CD4-positive, alpha-beta T cell treated with Interleukin-4 for 4 hours (primary cell): ENCODE data around the gene TKT.
A peak's percentile ranks its signal among the peaks of the same experiment; 100 is the strongest.

Source experiments
- DNase-seq: peaks from one replicate; pipeline ENCODE4 v3.0.0-alpha.2; 2020

TKT gene

GRCh38 chr3:53223541-53223966 is 32.3 kb downstream of the TKT start:
- no peak for DNase-seq

GRCh38 chr3:53223025-53223424 is 32.8 kb downstream of the TKT start:
- DNase-seq = no peak

DNA sequence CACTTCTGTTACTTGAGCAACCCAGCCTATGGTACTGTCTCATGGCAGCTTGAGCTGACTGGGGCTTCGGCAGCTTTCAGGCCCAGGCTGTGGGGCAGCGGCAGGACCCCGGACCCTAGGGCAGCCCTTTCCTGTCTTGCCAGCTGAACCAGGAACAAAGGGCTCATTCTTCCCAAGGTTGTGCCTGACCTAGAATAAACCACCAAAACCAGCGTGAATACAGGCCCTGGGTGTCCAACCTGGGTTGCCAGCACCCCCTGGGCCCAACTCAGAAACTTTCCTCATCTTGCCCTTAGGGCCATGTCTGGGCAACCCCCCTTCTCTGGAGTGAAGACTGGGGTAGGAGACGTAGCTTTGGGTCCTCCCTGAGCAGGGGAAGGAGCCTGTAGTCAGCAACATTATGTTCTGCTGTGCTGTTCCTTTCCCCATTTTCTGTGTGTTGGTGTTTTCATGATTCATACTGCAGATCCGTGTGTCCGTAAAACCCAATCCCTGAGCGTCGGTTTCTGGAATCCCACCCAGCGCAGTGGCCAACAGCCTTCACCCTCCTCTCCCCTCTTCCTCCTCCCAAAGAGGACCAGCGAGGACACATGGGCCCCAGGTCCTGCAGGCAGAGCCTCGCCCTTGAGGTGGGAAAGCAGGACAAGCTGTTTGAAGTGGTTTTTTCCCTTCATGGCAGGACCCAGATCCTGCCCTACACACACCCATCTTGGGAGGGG is 33.5 kb downstream of the TKT start:
- DNase-seq = no peak

GRCh38 chr3:53221827-53222182 is 34.0 kb downstream of the TKT start:
- no peak for DNase-seq

- DNase-seq = no peak
Measured at GRCh38 chr3:53221345-53221744, 34.5 kb downstream of the TKT start.

DNA sequence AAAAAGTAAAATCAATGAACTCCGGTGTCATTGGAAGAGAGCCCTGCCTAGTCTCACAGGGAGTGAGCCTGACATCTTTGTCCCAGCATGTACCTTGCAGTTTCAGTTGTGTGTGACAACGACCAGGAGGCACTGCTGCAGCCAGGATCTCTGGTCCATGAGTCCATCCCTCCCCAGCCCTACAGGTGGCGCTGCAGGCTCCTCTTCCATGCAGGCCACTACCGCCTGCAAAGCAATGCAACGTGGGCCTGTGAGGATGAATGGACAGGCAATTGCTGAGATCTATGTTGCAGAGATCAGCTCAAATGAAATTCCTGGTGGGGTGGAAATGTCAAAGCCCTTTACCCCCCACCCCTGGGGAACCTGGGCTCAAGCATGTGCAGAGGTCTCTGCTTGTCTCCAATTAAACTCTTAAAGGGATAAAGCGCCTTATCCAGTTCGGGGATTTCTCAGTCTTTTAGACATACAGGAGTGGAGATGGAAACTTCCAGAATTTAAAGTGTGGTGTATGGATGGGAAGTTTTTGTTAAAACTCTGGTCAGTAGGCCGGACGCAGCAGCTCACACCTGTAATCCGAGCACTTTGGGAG is 35.8 kb downstream of the TKT start:
- DNase-seq = peak; percentile 70

GRCh38 chr3:53218131-53218530 is 37.7 kb downstream of the TKT start:
- DNase-seq = no peak

DNA sequence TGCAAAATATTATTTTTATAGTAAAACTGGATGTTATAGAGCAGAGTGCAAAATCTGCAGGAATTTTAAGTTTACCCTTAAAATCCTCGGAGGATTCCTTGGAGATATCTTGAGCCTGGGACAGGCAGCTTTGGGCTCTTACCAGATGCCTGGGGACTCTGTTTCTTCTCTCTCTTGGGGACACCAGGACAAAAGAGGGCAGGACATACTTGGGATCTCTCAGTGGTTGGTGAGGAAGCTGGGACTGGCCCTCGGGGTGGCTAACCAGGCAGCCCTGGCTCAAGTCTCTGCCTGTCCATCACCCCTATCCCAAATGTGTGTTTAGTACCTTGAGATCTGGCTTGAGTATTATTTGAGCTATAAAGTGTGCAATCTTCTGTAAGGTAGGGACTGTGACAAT is 38.6 kb downstream of the TKT start:
- no peak for DNase-seq

GRCh38 chr3:53216723-53217122 is 39.1 kb downstream of the TKT start:
- no peak for DNase-seq

GRCh38 chr3:53215816-53216215 is 40.0 kb downstream of the TKT start:
- DNase-seq = no peak

- DNase-seq = no peak
Measured at GRCh38 chr3:53213276-53213675, 42.5 kb downstream of the TKT start.

DNA sequence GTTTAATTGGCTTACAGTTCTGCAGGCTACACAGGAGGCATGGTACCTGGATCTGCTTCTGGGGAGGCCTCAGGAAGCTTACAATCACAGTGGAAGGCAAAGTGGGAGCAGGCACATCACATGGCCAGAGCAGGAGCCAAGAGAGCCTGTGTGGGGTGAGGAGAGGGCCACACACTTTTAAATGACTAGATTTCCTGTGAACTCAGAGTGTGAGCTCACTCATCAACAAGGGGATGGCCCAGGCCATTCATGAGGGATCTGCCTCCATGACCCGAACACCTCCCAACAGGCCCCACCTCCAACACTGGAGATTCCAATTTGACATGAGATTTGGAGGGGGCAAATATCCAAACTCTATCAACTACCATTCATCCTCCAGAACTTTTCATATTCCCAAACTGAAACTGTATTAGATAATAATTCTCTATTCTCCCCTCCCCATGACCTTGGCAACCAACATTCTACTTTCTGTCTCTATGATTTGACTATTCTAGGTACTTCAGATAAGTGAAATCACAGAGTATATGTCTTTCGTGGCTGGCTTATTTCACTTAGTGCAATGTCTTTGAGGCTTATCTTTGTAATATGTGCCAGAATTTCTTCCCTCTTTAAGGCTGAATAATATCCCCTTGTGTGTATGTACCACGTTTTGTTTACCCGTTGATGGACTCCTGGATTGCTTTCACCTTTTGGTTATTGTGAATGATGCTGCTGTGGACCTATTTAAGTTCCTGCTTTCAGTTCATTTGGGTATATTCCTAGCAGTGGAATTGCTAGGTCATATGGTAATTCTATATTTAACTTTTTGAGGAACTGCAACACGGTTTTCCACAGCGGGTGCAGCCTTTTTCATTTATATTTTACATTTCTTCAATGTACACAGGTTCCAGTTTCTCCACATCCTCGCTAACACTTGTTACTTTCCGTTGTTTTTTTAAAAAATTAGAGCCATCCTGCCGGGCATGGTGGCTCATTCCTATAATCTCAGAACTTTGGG is 43.8 kb downstream of the TKT start:
- DNase-seq = no peak

- DNase-seq = no peak
Measured at GRCh38 chr3:53202331-53203015, 53.3 kb downstream of the TKT start.

- DNase-seq = no peak
Measured at GRCh38 chr3:53200501-53201498, 55.0 kb downstream of the TKT start.

GRCh38 chr3:53199834-53200233 is 56.0 kb downstream of the TKT start:
- DNase-seq = no peak

DNA sequence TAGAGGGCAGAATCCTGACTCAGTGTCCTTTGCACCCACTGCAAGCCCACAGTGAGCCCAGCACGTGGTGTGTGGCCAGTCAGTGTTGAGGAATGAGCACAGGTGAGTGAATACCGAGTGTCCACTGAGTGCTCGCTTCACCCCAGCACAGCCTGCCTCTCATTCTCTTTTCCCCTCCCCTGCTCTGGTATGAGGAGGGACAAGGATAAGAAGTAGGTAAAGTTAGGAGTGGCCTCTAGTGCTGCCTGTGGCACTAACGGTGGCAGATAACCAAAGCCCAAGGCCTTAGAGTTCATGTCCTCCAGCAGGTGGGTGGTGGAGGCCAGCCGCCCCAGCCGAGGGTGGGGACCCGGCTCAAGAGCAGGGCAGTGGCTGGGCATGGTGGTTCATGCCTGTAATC is 56.8 kb downstream of the TKT start:
- no peak for DNase-seq

DNA sequence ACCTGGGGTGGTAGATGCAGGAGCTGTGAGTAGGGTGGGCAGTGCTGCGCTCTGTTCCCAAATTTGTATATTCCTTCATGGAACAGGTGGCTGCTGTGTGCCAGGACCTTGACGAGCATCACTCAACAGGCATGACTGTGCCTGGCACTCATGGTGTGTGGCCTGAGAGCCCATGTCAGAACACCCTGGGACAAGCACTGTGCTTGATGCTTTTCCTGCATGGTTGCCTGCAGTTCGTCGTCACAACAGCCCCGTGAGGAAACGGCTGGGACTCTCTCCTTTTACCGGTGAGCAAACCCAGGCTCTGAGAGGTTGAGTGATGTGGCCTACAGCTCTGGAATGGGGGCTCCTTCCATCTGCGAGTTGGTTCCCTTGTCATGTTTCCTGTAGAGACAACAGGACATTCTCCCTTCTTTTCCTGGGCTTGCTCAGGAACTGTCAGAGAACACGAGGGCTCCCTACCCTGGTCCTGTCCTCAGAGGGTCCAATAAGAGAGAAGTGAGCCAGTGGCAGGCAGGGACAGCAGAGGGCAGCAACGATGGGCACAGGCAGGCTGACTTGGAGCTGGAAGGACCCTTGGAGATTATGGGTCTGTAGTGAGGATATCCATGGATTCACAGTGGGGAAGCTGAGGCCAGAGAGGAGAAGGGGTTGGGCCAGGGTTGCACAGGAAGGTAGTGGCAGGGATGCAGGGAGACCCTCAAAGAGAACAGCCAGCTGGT is 57.4 kb downstream of the TKT start:
- DNase-seq = no peak

GRCh38 chr3:53196575-53197407 is 59.0 kb downstream of the TKT start:
- DNase-seq = peak; percentile 37

- peak; percentile 30 for DNase-seq
Measured at GRCh38 chr3:53195602-53196574, 59.9 kb downstream of the TKT start.
